K562 (cell line): Measurements from ENCODE around the gene ZNF77. TPM values are rescaled to one million over a fixed set of nuclear protein-coding genes. Genes with fewer than 3 reads are reported as not detected.

Experiments used
- CEBPG ChIP-seq, 3 experiments: fragments of 200-800 bp in 1 of 3; sonication (Bioruptor generic) in 1 of 3; sonication (generic) in 1 of 3; formaldehyde crosslinking in 1 of 3; IDR thresholded peaks in 2 of 3; conservative IDR thresholded peaks in 1 of 3; 2 replicates each; pipeline versions ENCODE4 v1.6.1 to v1.8.0; 2016 to 2022; ENCODE audit warnings: missing compliant biosample characterization in 2 of 3, missing genetic modification characterization in 2 of 3, mild to moderate bottlenecking in 1 of 3, missing genetic modification reagents in 1 of 3
- CLOCK ChIP-seq: fragments of 250-450 bp; sonication (Bioruptor Pico); IDR thresholded peaks from 2 replicates; pipeline ENCODE4 v1.4.0; 2020; ENCODE audit warnings: mild to moderate bottlenecking, moderate library complexity, borderline replicate concordance
- CXXC5 ChIP-seq: fragments of 250-450 bp; sonication (Bioruptor Pico); IDR thresholded peaks from 2 replicates; pipeline ENCODE4 v1.8.0; 2022; ENCODE audit warnings: inconsistent platforms, mild to moderate bottlenecking, moderate library complexity
- E2F5 ChIP-seq: sonication (generic); formaldehyde crosslinking; IDR thresholded peaks from 2 replicates; pipeline ENCODE4 v1.8.0; 2022; ENCODE audit warnings: mild to moderate bottlenecking, missing genetic modification reagents
- EHMT2 ChIP-seq: fragments of 450-650 bp; IDR thresholded peaks from 2 replicates; pipeline ENCODE4 v1.6.1; 2018; ENCODE audit warnings: antibody characterized with exemption
- FOXJ3 ChIP-seq: sonication (generic); formaldehyde crosslinking; IDR thresholded peaks from 2 replicates; pipeline ENCODE4 v1.4.0; 2020; ENCODE audit warnings: mild to moderate bottlenecking, missing genetic modification reagents
- GABPB1 ChIP-seq: sonication (generic); formaldehyde crosslinking; IDR thresholded peaks from 2 replicates; pipeline ENCODE4 v1.8.0; 2022; ENCODE audit warnings: mild to moderate bottlenecking, missing genetic modification reagents
- JUND ChIP-seq, 2 experiments: IDR thresholded peaks; 2 replicates in 1 of 2; 3 replicates in 1 of 2; pipeline ENCODE4 v1.6.1; 2011; ENCODE audit warnings: borderline replicate concordance in 2 of 2, low read depth in 2 of 2, low read length in 2 of 2, improper control_type of control experiment in 1 of 2, missing biosample characterization in 1 of 2, missing genetic modification characterization in 1 of 2, missing genetic modification reagents in 1 of 2
- KDM2B ChIP-seq: fragments of 250-450 bp; sonication (Bioruptor Pico); IDR thresholded peaks from 2 replicates; pipeline ENCODE4 v1.8.0; 2021; ENCODE audit warnings: mild to moderate bottlenecking, moderate library complexity
- MAX ChIP-seq: sonication (generic); formaldehyde crosslinking; IDR thresholded peaks from 2 replicates; pipeline ENCODE4 v1.9.0; 2022; ENCODE audit warnings: mild to moderate bottlenecking, missing genetic modification reagents
- MEF2A ChIP-seq: IDR thresholded peaks from 2 replicates; pipeline ENCODE4 v1.6.1; 2011; ENCODE audit warnings: low read depth, mild to moderate bottlenecking, low read length, moderate library complexity; ENCODE audit not compliant: control insufficient read depth
- POLR2AphosphoS5 ChIP-seq: IDR thresholded peaks from 2 replicates; pipeline ENCODE4 v1.6.1; 2011; ENCODE audit warnings: mild to moderate bottlenecking, low read depth, low read length, moderate library complexity; ENCODE audit not compliant: control insufficient read depth, insufficient read depth
- PRPF4 ChIP-seq: fragments of 200-400 bp; formaldehyde crosslinking; IDR thresholded peaks from one replicate; pipeline ENCODE4 v1.6.1; 2017; ENCODE audit warnings: low read length, low read depth, mild to moderate bottlenecking; ENCODE audit not compliant: insufficient read depth, poor library complexity, severe bottlenecking
- RUNX1 ChIP-seq: sonication (generic); IDR thresholded peaks from 2 replicates; pipeline ENCODE4 v1.6.1; 2016; ENCODE audit warnings: antibody characterized with exemption, low read depth
- WHSC1 ChIP-seq: IDR thresholded peaks from one replicate; pipeline ENCODE4 v1.6.1; 2012; ENCODE audit warnings: low read length, control low read depth, inconsistent platforms
- ZNF212 ChIP-seq: fragments of 450-650 bp; formaldehyde crosslinking; IDR thresholded peaks from 2 replicates; pipeline ENCODE4 v1.4.0; 2020; ENCODE audit warnings: mild to moderate bottlenecking
- ZNF354B ChIP-seq: fragments of 250-450 bp; sonication (Bioruptor Pico); IDR thresholded peaks from 2 replicates; pipeline ENCODE4 v1.4.0; 2020
- ZNF551 ChIP-seq: fragments of 250-450 bp; sonication (Bioruptor Pico); IDR thresholded peaks from 2 replicates; pipeline ENCODE4 v1.5.0; 2021; ENCODE audit warnings: mild to moderate bottlenecking, moderate library complexity
- ZNF695 ChIP-seq: fragments of 450-650 bp; formaldehyde crosslinking; IDR thresholded peaks from 2 replicates; pipeline ENCODE4 v1.4.0; 2020; ENCODE audit warnings: mild to moderate bottlenecking, moderate library complexity
- ZNF696 ChIP-seq: fragments of 250-450 bp; sonication (Bioruptor Pico); conservative IDR thresholded peaks from 2 replicates; pipeline ENCODE4 v1.4.0; 2020; ENCODE audit warnings: mild to moderate bottlenecking, moderate library complexity
- polyA plus RNA-seq, 8 experiments: library from polyadenylated mRNA; depleted of rRNA in 4 of 8; stranded (reverse) in 5 of 8; unstranded in 3 of 8; fragments of >200 nt; fragmentation: Nextera tagmentation in 2 of 8; fragmentation: Illumina TruSeq in 1 of 8; extraction: Ambion mirVana in 2 of 8; extraction: Trizol in 1 of 8; gene quantifications; 2 replicates each; pipeline versions ENCODE4 v1.2.1 to v1.2.3, GENCODE V29; 2011 to 2014; ENCODE audit warnings: inconsistent platforms in 1 of 8, missing spikeins in 1 of 8
- total RNA-seq, 7 experiments: library from RNA; depleted of rRNA in 6 of 7; stranded (reverse); fragments of >200 nt in 6 of 7; fragmentation: Illumina TruSeq in 2 of 7; extraction: Trizol in 2 of 7; gene quantifications; 2 replicates each; pipeline versions ENCODE4 v1.2.1 to v1.2.3, GENCODE V29; 2011 to 2021; ENCODE audit warnings: low replicate concordance in 1 of 7
- TF ChIP-seq, protein P1 (sequence below), 2 experiments: fragments of 450-650 bp; IDR thresholded peaks; 2 replicates each; pipeline ENCODE4 v1.6.1; 2016

Gene ZNF77
- total and polyA plus RNA-seq, 9 of the 15 experiments (the other 6 are each of a cell fraction or from before 2014, with no cell fraction given) = 4.3 to 14.5 (median 7.7) TPM

GRCh38 chr19:2944775-2945574 lies at the start of gene ZNF77 (continued):
- TF ChIP-seq E2F5 (CRISPR knock-in tag) = peak; percentile 53; the same call in 1 of the 2 replicates
- peak; percentile 51; the same call in 1 of the 2 replicates for TF ChIP-seq GABPB1 (CRISPR knock-in tag)
- no peak for TF ChIP-seq MEF2A
- no peak for TF ChIP-seq ZNF551 (CRISPR knock-in tag)
- no peak for TF ChIP-seq CLOCK (CRISPR knock-in tag)
- no peak for TF ChIP-seq ZNF354B (CRISPR knock-in tag)
- no peak for TF ChIP-seq ZNF695 (CRISPR knock-in tag)
- TF ChIP-seq RUNX1 = 0 out of 2 replicates have a peak, but pooled peaks have one; percentile 22
- peak; percentile 77 for TF ChIP-seq JUND (IDR thresholded peaks at IDR 0.05; ENCODE audit: borderline replicate concordance, low read depth, low read length)
- TF ChIP-seq JUND (tag; IDR thresholded peaks at IDR 0.05; ENCODE audit: borderline replicate concordance, low read depth, low read length) = peak; percentile 58; the same call in 1 of the 3 replicates
- no peak for TF ChIP-seq WHSC1
- no peak for TF ChIP-seq PRPF4
- TF ChIP-seq FOXJ3 = no peak
- no peak for TF ChIP-seq ZNF696 (CRISPR knock-in tag)
- peak; percentile 92 for TF ChIP-seq MAX (CRISPR knock-in tag)
- TF ChIP-seq POLR2AphosphoS5 = peak; percentile 51; the same call in 1 of the 2 replicates
- TF ChIP-seq ZNF212 (CRISPR knock-in tag) = no peak
- TF ChIP-seq CEBPG (CRISPR knock-in tag; IDR thresholded peaks at IDR 0.05) = peak; percentile 38; the same call in 1 of the 2 replicates
- no peak for TF ChIP-seq CEBPG (tag; conservative IDR thresholded peaks at IDR 0.05 in 1 of 2, IDR thresholded peaks at IDR 0.05 in 1 of 2)
- TF ChIP-seq, protein P1, sequence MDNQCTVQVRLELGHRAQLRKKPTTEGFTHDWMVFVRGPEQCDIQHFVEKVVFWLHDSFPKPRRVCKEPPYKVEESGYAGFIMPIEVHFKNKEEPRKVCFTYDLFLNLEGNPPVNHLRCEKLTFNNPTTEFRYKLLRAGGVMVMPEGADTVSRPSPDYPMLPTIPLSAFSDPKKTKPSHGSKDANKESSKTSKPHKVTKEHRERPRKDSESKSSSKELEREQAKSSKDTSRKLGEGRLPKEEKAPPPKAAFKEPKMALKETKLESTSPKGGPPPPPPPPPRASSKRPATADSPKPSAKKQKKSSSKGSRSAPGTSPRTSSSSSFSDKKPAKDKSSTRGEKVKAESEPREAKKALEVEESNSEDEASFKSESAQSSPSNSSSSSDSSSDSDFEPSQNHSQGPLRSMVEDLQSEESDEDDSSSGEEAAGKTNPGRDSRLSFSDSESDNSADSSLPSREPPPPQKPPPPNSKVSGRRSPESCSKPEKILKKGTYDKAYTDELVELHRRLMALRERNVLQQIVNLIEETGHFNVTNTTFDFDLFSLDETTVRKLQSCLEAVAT (IDR thresholded peaks at IDR 0.05) = peak in 1 of 2 experiments; percentile 97; a peak in 2 of 4 replicates
- TF ChIP-seq KDM2B (CRISPR knock-in tag) = no peak
- no peak for TF ChIP-seq EHMT2
- TF ChIP-seq CXXC5 = peak; percentile 86
